Neuronal stem cell (in vitro differentiated cells): ENCODE results near the gene CAB39.

ENCODE experiments used
- DNase-seq: peaks from one replicate; pipeline ENCODE4 v3.0.0-alpha.2; 2013; ENCODE audit warnings: low spot score
- H2AFZ ChIP-seq: one replicate; pipeline ENCODE4 v1.6.1; 2013; ENCODE audit warnings: mild to moderate bottlenecking, low read length, inconsistent platforms
- H2AK5ac ChIP-seq: 2 replicates; pipeline ENCODE4 v1.6.1; 2013; ENCODE audit warnings: low read depth, mild to moderate bottlenecking, inconsistent platforms, low read length, moderate library complexity, mixed read lengths
- H2BK120ac ChIP-seq: 2 replicates; pipeline ENCODE4 v1.6.1; 2013; ENCODE audit warnings: low read depth, mild to moderate bottlenecking, inconsistent platforms, low read length, moderate library complexity, mixed read lengths
- H2BK12ac ChIP-seq: one replicate; pipeline ENCODE4 v1.6.1; 2013; ENCODE audit warnings: low read length, inconsistent platforms
- H2BK15ac ChIP-seq: 2 replicates; pipeline ENCODE4 v1.6.1; 2013; ENCODE audit warnings: mild to moderate bottlenecking, low read length, inconsistent platforms, mixed read lengths
- H2BK5ac ChIP-seq: one replicate; pipeline ENCODE4 v1.6.1; 2013; ENCODE audit warnings: inconsistent platforms, mild to moderate bottlenecking, low read length, moderate library complexity
- H3K14ac ChIP-seq: one replicate; pipeline ENCODE4 v1.6.1; 2013; ENCODE audit warnings: low read length, inconsistent platforms
- H3K18ac ChIP-seq: 2 replicates; pipeline ENCODE4 v1.6.1; 2013; ENCODE audit warnings: low read length, inconsistent platforms
- H3K23ac ChIP-seq: 2 replicates; pipeline ENCODE4 v1.6.1; 2013; ENCODE audit warnings: low read depth, mild to moderate bottlenecking, mixed read lengths, low read length, inconsistent platforms; ENCODE audit not compliant: poor library complexity
- H3K27ac ChIP-seq: replicated peaks from 3 replicates; pipeline ENCODE4 v1.5.1; 2013; ENCODE audit warnings: low read length, inconsistent platforms
- H3K27me3 ChIP-seq, 3 experiments: 2 replicates each; pipeline ENCODE4 v1.6.1; 2013; ENCODE audit warnings: low read length in 3 of 3, mild to moderate bottlenecking in 2 of 3, inconsistent platforms in 1 of 3, low read depth in 1 of 3, mixed read lengths in 1 of 3, moderate library complexity in 1 of 3; ENCODE audit not compliant: control insufficient read depth in 3 of 3, insufficient read depth in 3 of 3
- H3K36me3 ChIP-seq, 2 donors: replicated peaks in 1 of 2; 2 replicates each; pipeline ENCODE4 v1.6.1; 2013; ENCODE audit warnings: low read length in 2 of 2; ENCODE audit not compliant: control insufficient read depth in 2 of 2, insufficient read depth in 2 of 2
- H3K4ac ChIP-seq: 2 replicates; pipeline ENCODE4 v1.6.1; 2013; ENCODE audit warnings: inconsistent platforms, mild to moderate bottlenecking, low read length, moderate library complexity
- H3K4me1 ChIP-seq, 2 donors: 1 replicate in 1 of 2; 2 replicates in 1 of 2; pipeline ENCODE4 v1.6.1; 2013; ENCODE audit warnings: low read length in 2 of 2, low read depth in 1 of 2; ENCODE audit not compliant: control insufficient read depth in 2 of 2, insufficient read depth in 1 of 2
- H3K4me2 ChIP-seq: one replicate; pipeline ENCODE4 v1.6.1; 2013; ENCODE audit warnings: mild to moderate bottlenecking, low read length, inconsistent platforms; ENCODE audit not compliant: insufficient read depth, poor library complexity, severe bottlenecking
- H3K4me3 ChIP-seq, 2 donors: 2 replicates each; pipeline ENCODE4 v1.5.1; 2013; ENCODE audit warnings: low read length in 2 of 2, mild to moderate bottlenecking in 2 of 2, inconsistent platforms in 1 of 2, moderate library complexity in 1 of 2
- H3K79me1 ChIP-seq: one replicate; pipeline ENCODE4 v1.6.1; 2013; ENCODE audit warnings: low read depth, mild to moderate bottlenecking, inconsistent platforms, low read length, moderate library complexity
- H3K9ac ChIP-seq: one replicate; pipeline ENCODE4 v1.6.1; 2013; ENCODE audit warnings: mild to moderate bottlenecking, low read depth, low read length, inconsistent platforms; ENCODE audit not compliant: poor library complexity
- H3K9me3 ChIP-seq, 2 donors: replicated peaks in 1 of 2; 2 replicates each; pipeline versions ENCODE3 to v1.6.1; 2013; ENCODE audit warnings: low read length in 2 of 2, mild to moderate bottlenecking in 2 of 2, inconsistent platforms in 1 of 2, low read depth in 1 of 2, mixed read lengths in 1 of 2, moderate library complexity in 1 of 2; ENCODE audit not compliant: control insufficient read depth in 2 of 2, insufficient read depth in 1 of 2
- H4K8ac ChIP-seq: one replicate; pipeline ENCODE4 v1.6.1; 2013; ENCODE audit warnings: low read depth, mild to moderate bottlenecking, inconsistent platforms, low read length, moderate library complexity
- H4K91ac ChIP-seq: one replicate; pipeline ENCODE4 v1.6.1; 2013; ENCODE audit warnings: low read length, low read depth, mild to moderate bottlenecking, inconsistent platforms; ENCODE audit not compliant: poor library complexity
- WGBS, 2 donors: extraction: QIAGEN DNeasy Blood & Tissue Kit; methylation state at CpG; one replicate each; pipeline ENCODE4 v1.1.7; 2013; ENCODE audit warnings: missing lambda C conversion rate in 2 of 2, mixed read lengths in 1 of 2; ENCODE audit not compliant: insufficient read length in 2 of 2, insufficient replicate concordance in 1 of 2; ENCODE audit errors: extremely low coverage in 2 of 2; 5-methylcytosine and 5-hydroxymethylcytosine counted together

CAB39 gene

DNA sequence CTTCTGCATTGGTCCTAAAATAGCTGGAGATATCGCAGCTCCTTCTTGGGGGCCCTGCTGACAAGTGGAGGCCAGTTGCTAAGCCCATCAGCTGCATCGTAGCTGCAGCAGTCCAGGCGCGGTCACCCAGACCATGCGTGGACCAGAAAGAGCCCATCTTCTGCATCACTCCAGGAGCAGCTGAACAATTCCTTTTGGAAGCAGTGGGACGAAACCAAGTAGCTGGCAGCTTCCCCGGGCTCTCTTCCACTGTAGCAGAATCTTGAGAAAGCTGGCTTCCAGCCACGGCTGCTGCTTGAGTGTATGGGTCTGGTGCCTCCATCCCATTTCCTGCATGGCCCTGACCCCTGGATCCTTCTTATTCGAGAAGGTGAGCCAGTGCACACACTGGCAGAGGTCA is 22.2 kb upstream of the CAB39 start:
- peaks cover 0 to 24% (median 0%) of the 10 kb centered on the region in 3 experiments for H3K27me3 ChIP-seq
- no peak overlapping the region for H2AFZ ChIP-seq
- H2AK5ac ChIP-seq = no peak overlapping the region
- H2BK5ac ChIP-seq = no peak overlapping the region
- WGBS, 2 donors = no CpG with 5 or more reads among the region's 9 CpGs
- no peak overlapping the region for H3K4me2 ChIP-seq
- H3K79me1 ChIP-seq = no peaks in the 10 kb centered on the region
- H3K18ac ChIP-seq = no peak overlapping the region
- H3K9me3 ChIP-seq = no peaks in the 10 kb centered on the region
- no peak overlapping the region for H3K4ac ChIP-seq
- peaks cover 0 to 5% of the 10 kb centered on the region in 2 donors for H3K4me1 ChIP-seq
- H3K36me3 ChIP-seq = no peaks in the 10 kb centered on the region
- H3K14ac ChIP-seq = no peak overlapping the region
- H3K9ac ChIP-seq = no peak overlapping the region
- no peak overlapping the region for H4K91ac ChIP-seq
- H2BK12ac ChIP-seq = no peak overlapping the region
- H2BK120ac ChIP-seq = no peak overlapping the region
- DNase-seq = no peak
- no peak overlapping the region for H4K8ac ChIP-seq
- H3K23ac ChIP-seq = no peak overlapping the region
- H3K4me3 ChIP-seq = no peak overlapping the region
- no peak overlapping the region for H2BK15ac ChIP-seq
- no peak overlapping the region for H3K27ac ChIP-seq

DNA sequence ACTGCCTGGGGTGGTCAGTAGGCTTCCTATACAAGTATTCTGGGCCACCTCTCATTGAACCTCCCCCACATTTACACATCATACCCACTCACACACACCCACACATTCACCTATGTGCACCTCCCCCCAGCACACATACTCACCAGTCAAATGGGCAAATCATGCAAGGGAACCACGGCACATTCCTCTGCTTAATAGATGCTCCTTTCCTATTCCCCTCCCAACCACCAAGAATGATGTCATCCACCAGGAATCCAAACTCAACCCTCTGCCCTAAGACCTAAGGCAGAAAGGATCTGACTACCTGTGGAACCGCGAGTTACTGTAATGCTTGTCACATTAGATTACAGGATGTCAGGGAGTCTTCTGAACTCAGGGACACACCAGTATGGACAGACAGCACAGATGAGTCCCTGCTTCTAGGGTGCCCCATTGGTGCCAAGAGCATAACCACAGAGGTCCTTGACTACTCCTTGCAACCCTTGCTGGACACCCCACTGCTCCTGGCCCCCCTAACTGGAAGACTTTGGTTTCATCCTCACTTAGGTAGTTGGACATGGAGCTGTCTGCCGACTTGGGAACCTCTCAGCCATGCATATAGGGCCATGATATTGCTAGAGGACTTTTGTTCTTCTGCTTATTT is 21.5 kb upstream of the CAB39 start:
- no peaks in the 10 kb centered on the region for H3K36me3 ChIP-seq
- H3K4me3 ChIP-seq = no peak overlapping the region
- no peak overlapping the region for H3K4ac ChIP-seq
- no peak overlapping the region for H2BK120ac ChIP-seq
- no peak overlapping the region for H2BK15ac ChIP-seq
- no peak overlapping the region for H2AK5ac ChIP-seq
- H3K18ac ChIP-seq = no peak overlapping the region
- no peak overlapping the region for H3K27ac ChIP-seq
- no peak overlapping the region for H4K91ac ChIP-seq
- WGBS, 2 donors = no CpG with 5 or more reads among the region's 4 CpGs
- H3K14ac ChIP-seq = no peak overlapping the region
- peaks cover 0 to 5% of the 10 kb centered on the region in 2 donors for H3K4me1 ChIP-seq
- H3K23ac ChIP-seq = no peak overlapping the region
- no peak overlapping the region for H4K8ac ChIP-seq
- H2BK12ac ChIP-seq = no peak overlapping the region
- H3K27me3 ChIP-seq = peaks cover 0 to 24% (median 0%) of the 10 kb centered on the region in 3 experiments
- H3K4me2 ChIP-seq = no peak overlapping the region
- no peaks in the 10 kb centered on the region for H3K79me1 ChIP-seq
- no peak for DNase-seq
- no peak overlapping the region for H3K9ac ChIP-seq
- H3K9me3 ChIP-seq = no peaks in the 10 kb centered on the region
- H2BK5ac ChIP-seq = no peak overlapping the region
- no peak overlapping the region for H2AFZ ChIP-seq

DNA sequence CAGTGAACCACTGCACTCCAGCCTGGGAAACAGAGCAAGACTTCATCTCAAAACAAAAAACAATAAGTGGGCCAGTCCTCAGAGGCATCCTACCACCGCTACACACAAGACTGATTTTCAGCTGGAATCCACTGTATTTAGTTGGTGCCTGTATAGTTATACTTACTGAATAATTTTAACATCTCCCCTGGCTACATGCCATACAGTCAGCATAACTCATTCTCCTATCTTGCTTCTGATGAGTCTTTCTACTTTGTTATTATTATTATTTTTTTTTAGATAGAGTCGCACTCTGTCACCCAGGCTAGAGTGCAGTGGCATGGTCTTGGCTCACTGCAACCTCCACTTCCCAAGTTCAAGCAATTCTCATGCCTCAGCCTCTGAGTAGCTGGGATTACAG is 19.9 kb upstream of the CAB39 start:
- H3K18ac ChIP-seq = no peak overlapping the region
- H2BK5ac ChIP-seq = no peak overlapping the region
- no peak overlapping the region for H4K91ac ChIP-seq
- H3K4me2 ChIP-seq = no peak overlapping the region
- no peak overlapping the region for H3K4ac ChIP-seq
- no peak overlapping the region for H3K23ac ChIP-seq
- H2BK15ac ChIP-seq = no peak overlapping the region
- H3K27ac ChIP-seq = no peak overlapping the region
- no peak overlapping the region for H3K4me3 ChIP-seq
- no peak overlapping the region for H3K9ac ChIP-seq
- H2AFZ ChIP-seq = no peak overlapping the region
- H4K8ac ChIP-seq = no peak overlapping the region
- H3K79me1 ChIP-seq = no peaks in the 10 kb centered on the region
- H3K36me3 ChIP-seq = no peaks in the 10 kb centered on the region
- no peak overlapping the region for H2AK5ac ChIP-seq
- peaks cover 0 to 5% of the 10 kb centered on the region in 2 donors for H3K4me1 ChIP-seq
- no peak overlapping the region for H2BK120ac ChIP-seq
- no peak for DNase-seq
- WGBS, 2 donors = no CpG with 5 or more reads among the region's 2 CpGs
- H3K9me3 ChIP-seq = no peaks in the 10 kb centered on the region
- peaks cover 0 to 22% (median 0%) of the 10 kb centered on the region in 3 experiments for H3K27me3 ChIP-seq
- no peak overlapping the region for H3K14ac ChIP-seq
- H2BK12ac ChIP-seq = no peak overlapping the region

DNA sequence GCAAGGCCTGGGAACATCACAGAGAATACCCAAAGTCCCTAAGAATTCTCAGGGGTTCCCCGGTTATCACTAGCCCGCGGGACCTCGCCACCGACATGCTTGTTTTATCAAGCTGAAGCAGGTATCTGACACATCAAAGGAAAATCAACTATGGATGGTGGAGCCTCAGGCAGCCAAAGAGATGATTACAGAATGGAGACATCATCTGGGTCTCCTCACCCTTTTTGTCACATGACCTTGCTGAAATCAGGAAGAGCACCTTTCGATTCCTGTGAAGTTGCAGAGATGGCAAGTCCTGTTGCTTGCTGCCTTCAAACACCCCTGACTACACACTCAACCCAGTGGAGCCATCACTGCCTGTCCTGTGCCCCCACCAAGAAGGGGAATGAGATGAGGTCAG is 19.2 kb upstream of the CAB39 start:
- H3K23ac ChIP-seq = no peak overlapping the region
- no peak for DNase-seq
- H3K27me3 ChIP-seq = peaks cover 0 to 22% (median 0%) of the 10 kb centered on the region in 3 experiments
- no peaks in the 10 kb centered on the region for H3K79me1 ChIP-seq
- H3K4me3 ChIP-seq = no peak overlapping the region
- no peak overlapping the region for H2BK12ac ChIP-seq
- H3K4me2 ChIP-seq = no peak overlapping the region
- no peak overlapping the region for H2BK15ac ChIP-seq
- no peak overlapping the region for H4K8ac ChIP-seq
- no CpG with 5 or more reads among the region's 6 CpGs for WGBS, 2 donors
- H3K9me3 ChIP-seq = no peaks in the 10 kb centered on the region
- no peak overlapping the region for H2BK5ac ChIP-seq
- no peak overlapping the region for H3K18ac ChIP-seq
- no peak overlapping the region for H3K4ac ChIP-seq
- H3K36me3 ChIP-seq = no peaks in the 10 kb centered on the region
- no peak overlapping the region for H2AK5ac ChIP-seq
- peaks cover 0 to 5% of the 10 kb centered on the region in 2 donors for H3K4me1 ChIP-seq
- H3K9ac ChIP-seq = no peak overlapping the region
- H4K91ac ChIP-seq = no peak overlapping the region
- H3K14ac ChIP-seq = no peak overlapping the region
- no peak overlapping the region for H3K27ac ChIP-seq
- no peak overlapping the region for H2AFZ ChIP-seq
- no peak overlapping the region for H2BK120ac ChIP-seq
